HG03066 (cell line): ENCODE measurements around the gene LRP1B.
"Not testable (repeated sequence)": the region's sequence is repeated elsewhere in the genome, so short reads cannot be mapped to it uniquely, and the experiment has no call there.

Source experiments
- ATAC-seq: cut with Tn5 transposase; IDR thresholded peaks from one replicate; pipeline ENCODE4 v1.9.1; 2021; ENCODE audit warnings: low read depth; ENCODE audit not compliant: unreplicated experiment

LRP1B gene

DNA sequence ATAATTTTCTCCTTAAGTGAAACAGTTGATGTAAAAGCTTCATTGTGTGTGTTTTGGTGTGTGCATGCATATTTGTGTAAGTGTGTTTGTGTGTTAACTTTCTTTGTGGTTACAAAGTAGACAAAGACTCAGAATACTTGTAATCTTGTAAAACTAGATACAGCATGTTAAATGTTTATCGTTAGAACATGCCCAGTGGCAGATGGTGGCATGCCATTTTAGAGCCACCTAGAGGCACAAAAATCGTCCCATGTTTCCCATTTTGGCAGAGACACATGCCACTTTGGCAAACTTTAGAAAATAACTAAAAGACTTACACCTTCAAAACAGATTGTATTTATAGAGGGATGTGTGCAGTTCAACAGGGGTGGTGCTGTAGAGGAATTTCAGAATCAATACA is 224.1 kb downstream of the LRP1B start:
- no peak for ATAC-seq

DNA sequence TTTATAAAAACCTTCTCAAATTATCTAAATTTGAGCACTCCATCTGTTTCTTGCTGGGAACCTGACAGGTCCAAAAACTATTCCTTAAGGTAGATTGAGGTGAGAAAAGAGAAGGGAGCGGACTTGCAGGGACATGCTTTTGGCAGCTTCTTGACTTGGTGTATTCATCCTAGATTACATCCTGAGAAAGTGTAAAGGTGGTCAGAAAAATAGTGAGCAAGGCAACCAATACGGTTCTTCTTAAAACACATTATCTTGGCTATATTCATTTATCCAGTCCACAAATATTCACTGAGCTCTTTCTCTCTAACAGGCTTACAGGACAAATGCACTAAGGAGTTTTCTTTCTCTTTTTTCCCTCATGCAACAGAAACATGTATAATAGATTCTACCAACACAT is 230.0 kb downstream of the LRP1B start:
- ATAC-seq, result no peak

DNA sequence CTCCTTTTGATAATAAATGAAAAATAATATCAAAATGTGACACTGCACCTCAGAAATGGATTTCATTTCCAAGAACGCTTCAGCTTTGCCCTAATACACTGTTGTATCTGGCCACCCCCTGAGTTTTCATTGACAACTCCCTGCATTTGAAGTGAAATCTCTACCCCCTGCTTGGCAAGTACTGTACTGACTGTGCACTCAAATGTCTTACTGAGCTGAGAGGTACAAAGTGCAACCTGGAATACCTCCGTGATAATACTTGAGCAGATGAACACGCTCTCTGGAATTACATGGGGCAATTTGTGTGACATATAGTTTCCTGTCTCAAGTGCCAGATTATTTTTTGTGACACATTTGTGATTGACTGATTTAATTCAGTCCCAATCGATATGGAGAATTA is 231.1 kb downstream of the LRP1B start:
- ATAC-seq, result no peak

DNA sequence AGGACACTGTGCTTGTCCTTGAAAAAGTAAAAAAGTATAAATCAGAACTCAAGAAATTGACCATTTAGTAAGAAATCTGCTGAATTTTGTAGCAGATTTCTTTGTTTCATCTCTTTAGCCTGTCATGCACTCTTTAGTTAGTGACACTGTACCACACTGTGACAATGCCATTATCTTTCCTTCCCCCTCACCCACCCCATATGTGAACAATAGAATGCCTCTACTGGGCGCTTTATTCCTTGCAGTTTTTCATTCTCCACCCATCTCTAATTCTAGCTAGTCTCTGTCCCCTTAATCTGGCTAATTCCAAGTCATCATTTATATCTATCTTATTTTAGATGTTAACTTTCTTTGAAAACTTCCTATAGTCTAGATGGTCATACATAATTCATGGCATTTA is 241.0 kb downstream of the LRP1B start:
- no peak for ATAC-seq

DNA sequence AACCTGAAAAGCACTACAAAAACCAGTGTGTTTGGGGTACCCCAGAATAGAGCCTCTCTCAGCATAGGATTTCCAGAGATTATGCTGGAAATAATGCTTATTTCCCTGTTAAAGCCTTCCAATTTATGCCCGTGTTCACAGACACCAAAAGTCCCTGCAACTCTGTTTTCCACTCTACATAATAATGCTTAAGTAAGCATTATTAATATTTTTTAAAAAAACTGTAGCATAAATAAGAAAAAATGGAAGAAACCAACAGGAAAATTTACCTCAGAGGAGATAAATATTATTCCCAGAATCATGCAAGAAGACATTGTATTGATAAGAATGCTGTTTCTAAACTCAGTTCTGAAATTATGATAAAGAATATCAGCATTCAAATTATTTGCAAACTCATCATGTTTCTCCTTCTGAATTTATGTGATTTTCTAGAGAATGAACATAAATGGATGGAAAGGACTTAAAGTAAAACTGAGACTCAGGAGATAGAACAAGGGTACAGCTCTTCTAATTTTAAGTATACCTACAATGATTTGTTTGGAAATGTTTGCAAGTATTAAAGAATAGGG is 241.7 kb downstream of the LRP1B start:
- ATAC-seq, result no peak

DNA sequence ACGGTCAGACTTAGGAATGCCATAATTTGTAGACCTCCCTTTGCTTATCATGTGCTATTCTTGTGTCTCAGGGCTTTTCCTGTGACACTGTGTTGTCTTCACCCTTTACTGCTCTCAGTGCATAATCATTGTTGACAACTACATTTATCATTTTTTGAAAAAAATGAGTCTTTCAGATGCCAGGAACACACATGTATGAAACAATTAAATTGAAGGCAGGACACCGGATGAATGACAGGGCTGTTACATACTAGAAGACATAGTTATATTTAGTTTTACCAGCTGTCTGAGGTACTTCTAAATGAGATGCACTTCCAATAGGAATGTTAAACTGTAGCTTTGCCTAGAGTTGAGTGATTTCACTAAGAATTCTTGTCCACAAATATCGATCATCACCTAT is 243.5 kb downstream of the LRP1B start:
- no peak for ATAC-seq

DNA sequence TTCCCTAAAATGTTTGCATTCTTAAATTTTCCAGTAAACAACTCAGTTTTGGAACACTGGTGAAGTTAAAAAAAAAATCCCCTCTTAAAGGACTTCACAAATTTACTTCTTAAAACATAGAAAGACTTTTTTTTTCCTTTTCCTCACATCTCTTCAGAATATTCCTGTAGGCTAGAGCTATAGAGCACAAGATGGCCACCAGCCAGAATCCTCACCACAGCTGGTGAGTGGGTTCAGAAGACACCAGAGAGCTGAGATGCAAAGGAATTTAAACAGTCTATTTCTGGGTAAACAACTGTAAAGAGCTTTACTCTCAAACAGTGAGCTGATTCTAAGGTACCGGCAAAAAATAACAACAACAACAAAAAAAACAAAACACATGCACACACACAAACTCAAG is 252.8 kb downstream of the LRP1B start:
- ATAC-seq, result no peak

DNA sequence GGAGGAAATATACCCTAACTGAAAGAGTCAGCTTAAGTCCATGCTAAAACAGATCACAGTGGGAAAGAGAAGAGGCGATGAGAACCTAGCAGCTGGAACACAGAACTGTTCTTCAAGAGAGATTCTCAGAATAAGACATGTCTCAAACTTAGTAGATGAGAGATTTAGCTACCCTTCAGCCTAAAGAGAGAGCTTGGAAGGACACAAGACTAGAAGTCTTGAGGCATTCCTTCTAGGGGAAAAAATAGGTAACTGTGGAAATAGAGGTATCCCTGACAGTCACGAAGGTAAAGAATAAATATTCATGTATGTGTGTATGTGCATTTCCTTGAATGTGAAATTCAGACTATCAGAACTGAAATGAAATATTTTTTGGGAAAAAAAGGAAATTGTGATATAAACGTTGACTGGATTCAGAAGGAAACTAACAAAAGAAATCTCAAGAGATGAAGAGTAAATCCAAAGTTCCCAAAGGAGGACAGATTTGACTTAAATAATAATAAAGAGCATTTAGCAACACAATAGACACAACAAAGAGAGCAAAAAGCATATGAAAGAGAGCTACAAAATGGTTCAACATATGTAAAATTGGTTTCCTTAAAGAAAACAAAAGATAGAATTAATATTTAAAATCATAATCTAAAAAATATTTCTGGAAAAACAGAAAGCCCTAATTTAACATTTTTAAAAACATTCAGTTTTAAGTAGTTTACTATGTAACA is 258.7 kb downstream of the LRP1B start:
- ATAC-seq, result no peak

DNA sequence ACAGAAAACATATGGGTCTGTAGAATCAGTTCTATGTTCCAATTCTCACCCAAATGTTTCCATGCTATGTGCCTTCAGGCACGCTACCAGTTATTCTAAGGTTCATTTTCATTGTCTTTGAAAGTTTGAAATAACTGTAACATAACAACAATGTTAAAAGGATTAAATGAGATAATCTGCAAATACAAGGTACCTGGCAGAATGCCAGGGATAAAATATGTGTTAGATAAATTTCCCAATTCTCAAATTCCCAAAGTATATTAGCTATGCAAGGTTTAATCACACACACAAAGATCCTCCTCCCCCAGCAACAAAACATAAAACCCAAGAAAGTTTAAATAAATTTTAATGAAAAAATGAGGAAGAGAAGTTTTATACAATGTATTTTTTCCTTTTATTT is 261.2 kb downstream of the LRP1B start:
- ATAC-seq, result no peak

DNA sequence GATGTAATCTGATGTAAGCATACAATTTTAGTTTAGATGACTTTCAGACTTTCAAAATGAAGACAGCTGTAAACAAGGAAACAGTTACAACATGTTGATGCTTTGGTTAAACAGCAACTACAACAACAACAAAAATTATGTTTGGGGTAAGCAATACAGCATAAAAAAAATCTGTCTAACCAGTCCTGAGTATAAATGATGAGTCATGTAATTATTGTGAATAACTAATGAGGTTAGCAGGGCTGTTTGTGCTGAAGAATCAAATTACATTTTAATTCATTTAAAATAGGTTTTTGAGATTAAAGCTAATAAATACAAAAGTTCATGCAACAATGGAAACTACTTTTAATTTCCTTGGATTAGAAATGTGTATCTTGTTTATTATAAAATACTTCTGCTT is 266.9 kb downstream of the LRP1B start:
- ATAC-seq, result no peak

DNA sequence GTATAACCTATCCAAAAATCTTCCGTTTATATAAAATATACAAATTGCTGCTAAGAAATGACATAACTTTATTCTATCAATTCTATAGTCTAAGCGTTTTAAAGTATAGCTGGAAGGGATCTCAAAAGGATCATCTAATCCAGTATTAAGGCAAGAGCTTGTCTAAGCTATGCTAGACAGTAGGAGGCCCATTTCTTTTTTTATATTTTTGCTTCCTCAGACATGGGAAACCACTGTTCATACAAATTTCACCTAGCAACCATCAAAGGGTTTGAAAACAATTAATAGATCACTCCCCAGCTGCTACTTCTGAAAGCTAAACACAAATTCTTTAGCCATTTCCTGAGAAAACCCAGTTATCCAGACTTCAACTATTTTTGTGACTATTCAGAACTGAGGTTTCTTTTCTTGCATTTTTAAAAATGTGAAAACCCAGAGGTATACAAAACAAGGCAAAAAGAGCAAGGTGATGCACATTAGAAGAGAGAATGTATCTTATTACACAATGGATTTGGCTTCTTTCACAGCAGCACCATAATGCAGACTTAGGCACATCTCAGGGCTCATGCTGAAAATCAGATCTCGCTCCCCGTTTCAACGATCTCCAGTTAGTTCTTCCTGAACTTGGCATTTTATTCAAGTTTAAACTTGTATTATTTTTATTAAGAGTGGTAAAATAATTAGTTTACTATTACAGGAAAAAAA is 274.4 kb downstream of the LRP1B start:
- no peak for ATAC-seq

DNA sequence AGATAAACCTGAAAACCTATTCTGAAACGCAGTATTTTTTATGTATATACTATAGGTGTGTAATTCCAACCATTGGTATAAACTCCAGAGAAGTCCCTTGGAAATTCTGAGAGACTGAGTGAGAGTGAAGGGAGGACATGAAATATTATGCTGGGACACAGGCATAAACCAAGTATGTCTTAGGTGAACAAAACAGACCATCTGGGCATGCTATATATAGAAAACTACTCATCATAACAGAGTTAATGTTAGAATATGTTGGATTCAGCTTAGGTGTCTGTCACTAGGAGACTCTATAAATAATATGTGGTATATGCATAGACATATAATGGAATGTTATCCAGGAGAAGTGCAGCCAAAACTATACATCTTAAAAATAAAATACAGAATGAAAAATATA is 282.6 kb downstream of the LRP1B start:
- no peak for ATAC-seq

DNA sequence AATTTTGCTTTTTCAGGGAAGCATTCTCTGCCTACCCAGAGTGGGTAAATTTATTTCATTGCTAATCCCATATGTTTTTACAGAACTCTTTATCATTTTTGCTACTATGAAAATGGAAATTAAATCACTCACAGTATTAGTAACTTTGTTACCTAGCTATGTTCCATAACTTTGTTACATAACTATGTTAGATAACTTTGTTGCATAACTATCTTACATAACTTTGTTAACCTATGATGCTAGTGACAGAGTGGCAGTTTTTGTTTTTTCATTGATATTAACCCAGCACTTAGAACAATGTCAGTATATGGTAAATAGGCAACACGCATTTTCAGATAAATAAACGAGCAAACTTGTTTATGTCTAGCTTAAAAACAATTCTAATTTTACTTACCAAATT is 286.6 kb downstream of the LRP1B start:
- ATAC-seq, result no peak

DNA sequence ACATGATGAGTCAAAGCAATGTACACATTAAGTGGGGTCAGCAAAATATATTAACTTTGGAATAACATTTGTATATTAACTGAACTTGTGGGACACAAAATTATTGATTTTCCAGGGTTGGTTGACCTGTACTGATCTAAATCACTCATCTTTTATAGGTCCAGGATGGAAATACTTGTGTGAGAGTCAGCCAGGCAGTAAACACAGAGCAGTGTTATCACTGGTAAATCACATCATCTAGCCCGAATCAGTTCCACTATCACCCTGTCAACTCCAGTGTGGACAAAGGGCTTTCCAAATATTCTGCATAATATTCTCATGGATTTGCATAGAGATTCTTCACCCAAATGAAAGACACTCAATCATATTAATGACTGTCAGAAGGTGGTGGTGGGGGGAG is 295.7 kb downstream of the LRP1B start:
- no peak for ATAC-seq

DNA sequence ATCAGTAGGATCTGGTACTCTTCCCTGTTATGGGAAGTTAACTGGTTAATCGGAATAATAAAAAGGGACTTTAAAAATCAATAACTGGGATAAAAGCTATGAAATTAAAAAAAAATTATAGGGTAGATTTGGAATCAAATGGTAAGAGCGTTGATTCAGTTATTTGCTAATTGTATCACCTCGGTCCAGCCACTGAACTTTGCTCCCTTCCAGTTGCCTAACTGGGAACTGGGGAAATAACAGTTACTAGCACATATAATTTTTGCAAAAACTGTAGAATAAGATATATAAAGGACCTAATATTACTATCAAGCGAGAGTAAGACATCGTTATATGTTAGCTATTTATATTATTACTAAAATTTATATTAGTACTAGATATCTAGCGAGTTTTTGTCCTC is 302.1 kb downstream of the LRP1B start:
- ATAC-seq, result no peak

DNA sequence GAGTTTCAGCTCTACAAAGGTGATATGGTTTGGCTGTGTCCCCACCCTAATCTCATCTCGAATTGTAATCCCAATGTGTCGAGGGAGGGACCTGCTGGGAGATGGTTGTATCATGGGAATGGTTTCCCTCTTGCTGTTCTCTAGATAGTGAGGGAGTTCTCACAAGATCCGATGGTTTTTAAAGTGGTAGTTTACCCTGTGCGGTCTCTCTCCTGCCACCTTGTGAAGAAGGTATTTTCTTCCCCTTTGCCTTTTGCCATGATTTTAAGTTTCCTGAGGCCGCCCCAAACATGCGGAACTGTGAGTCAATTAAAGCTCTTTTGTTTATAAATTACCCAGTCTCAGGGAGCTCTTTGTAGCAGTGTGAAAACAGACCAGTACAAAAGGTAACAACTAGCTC is 306.0 kb downstream of the LRP1B start:
- ATAC-seq, result no peak

DNA sequence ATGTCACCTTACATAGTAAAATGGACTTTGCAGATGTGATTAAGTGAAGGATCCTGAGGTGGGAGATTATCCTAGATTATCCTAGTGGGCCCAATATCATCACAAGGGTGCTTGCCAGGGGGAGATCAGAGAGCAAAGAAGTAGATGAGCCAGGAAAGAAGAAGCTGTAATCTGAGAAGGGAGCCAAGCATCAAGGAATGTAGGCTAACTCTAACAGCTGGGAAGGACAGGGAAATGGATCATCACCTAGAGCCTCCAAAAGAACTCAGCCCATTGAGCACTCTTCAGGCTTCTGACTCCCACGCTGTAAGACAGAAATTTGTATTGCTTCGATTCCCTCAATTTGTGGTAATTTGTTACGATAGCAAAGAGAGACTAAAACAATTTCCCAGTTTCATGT is 309.9 kb downstream of the LRP1B start:
- ATAC-seq, result no peak

DNA sequence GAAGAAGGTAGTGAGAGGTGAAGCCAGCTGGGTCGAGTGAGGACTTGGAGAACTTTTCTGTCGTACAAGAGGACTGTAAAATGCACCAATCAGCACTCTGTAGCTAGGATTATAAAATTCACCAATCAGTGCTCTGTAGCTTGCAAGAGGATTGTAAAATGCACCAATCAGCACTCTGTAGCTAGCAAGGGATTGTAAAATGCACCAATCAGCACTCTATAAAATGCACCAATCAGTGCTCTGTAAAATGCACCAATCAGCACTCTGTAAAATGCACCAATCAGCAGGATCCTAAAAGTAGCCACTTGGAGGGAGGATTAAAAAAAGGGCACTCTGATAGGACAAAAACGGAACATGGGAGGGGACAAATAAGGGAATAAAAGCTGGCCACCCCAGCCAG is 315.5 kb downstream of the LRP1B start:
- not testable (repeated sequence) for ATAC-seq

DNA sequence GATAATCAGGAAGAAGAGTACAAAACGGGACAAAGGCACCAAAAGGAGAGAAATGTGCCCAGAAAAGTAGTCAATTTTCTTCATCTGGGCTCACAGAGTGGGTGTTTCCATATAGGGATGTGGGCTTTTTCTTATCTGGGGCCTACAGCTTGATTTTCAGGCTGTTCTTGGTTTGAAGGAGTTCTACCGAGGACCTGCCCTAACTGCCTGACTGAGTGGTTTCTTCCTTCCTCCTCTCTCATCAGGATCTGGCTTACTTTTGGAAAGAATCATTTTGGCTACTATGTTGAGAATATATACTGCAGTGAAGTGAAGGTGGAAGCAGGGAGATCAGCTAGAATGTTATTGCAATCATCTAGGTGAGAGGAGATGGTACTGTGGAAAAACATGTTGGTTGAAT is 316.7 kb downstream of the LRP1B start:
- ATAC-seq, result no peak

DNA sequence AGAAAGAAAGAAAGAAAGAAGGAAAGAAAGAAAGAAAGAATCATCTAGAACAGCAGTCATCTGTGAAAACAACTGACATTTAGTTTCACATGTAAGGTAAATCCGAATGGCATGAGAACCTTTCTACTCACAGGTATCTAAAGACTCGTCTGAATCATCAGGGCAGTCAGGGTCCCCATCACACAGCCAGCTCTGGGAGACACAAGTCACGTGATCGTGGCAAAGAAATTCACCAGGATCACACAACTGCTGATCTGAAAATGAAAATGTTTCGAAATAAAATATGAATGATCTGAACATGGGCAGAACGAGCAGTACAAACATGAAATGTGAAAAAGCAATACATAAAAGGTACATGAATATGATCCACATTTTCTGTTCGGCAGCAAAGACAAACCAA is 320.7 kb downstream of the LRP1B start:
- ATAC-seq, result no peak

DNA sequence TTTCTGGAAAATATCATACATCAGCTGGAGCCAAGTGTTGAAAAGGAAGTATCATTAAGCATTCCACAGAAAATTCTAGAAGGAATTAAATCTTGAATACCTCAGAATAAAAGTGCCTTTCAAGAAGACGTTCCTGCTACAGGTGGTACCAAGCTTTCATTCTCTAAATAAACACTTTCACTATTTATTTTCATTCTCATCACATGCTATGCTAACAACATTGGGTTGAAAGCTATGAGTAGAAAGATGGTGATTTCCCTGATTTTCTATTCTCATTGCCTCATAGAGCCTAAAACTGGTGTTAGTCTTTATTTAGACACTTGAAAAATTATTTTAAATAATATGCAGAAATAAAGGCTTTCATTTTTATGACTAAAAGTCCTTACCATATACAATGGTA is 324.7 kb downstream of the LRP1B start:
- no peak for ATAC-seq

DNA sequence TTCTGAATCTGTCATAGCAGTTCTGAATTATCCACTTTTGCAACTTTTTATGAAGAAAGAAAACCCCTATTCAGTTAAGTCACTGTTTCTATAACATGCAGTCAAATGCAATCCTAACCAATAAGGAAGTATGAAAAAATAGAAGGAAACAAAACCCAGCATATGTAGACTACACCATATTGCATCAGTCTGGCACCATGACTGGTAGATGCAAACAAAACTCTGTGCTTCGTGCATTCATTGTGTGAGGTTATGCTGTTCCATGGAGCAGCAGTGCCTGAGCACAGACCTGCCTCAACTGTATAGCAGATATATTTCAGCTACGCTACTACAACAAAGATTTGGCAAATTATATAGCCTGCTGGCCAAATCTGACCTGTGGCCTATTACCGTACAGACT is 325.5 kb downstream of the LRP1B start:
- ATAC-seq, result no peak
